H1 (cell line): ENCODE measurements around the gene DIP2C. TPM values are rescaled to one million over a fixed set of nuclear protein-coding genes. Genes with fewer than 3 reads are reported as not detected.

Experiments used
- ASH2L ChIP-seq: fragments of 200-600, 300-600 bp; sonication (generic); IDR thresholded peaks from one replicate; pipeline ENCODE4 v1.7.1; 2017; ENCODE audit warnings: low read length
- BACH1 ChIP-seq: IDR thresholded peaks from 2 replicates; pipeline ENCODE4 v1.6.1; 2012; ENCODE audit warnings: low read length, improper control_type of control experiment
- CHD2 ChIP-seq: IDR thresholded peaks from 2 replicates; pipeline ENCODE4 v1.6.1; 2012; ENCODE audit warnings: low read length, improper control_type of control experiment
- GTF2F1 ChIP-seq: IDR thresholded peaks from 2 replicates; pipeline ENCODE4 v1.6.1; 2012; ENCODE audit warnings: low read depth, low read length, improper control_type of control experiment, borderline replicate concordance
- JUN ChIP-seq: IDR thresholded peaks from 2 replicates; pipeline ENCODE4 v1.6.1; 2011; ENCODE audit warnings: low read depth, mild to moderate bottlenecking, improper control_type of control experiment, low read length
- NRF1 ChIP-seq: IDR thresholded peaks from 2 replicates; pipeline ENCODE4 v1.6.1; 2011; ENCODE audit warnings: mild to moderate bottlenecking, low read depth, low read length, improper control_type of control experiment
- RBBP5 ChIP-seq: IDR thresholded peaks from 2 replicates; pipeline ENCODE4 v1.7.1; 2012; ENCODE audit warnings: low read depth, mild to moderate bottlenecking, inconsistent platforms, low read length, moderate library complexity, borderline replicate concordance
- SP4 ChIP-seq: IDR thresholded peaks from 2 replicates; pipeline ENCODE4 v1.6.1; 2012; ENCODE audit warnings: low read length, inconsistent platforms
- SRF ChIP-seq: IDR thresholded peaks from 2 replicates; pipeline ENCODE4 v1.6.1; 2011; ENCODE audit warnings: mild to moderate bottlenecking, low read depth, low read length, moderate library complexity
- YY1 ChIP-seq: IDR thresholded peaks from 2 replicates; pipeline ENCODE4 v1.6.1; 2011; ENCODE audit warnings: low read depth, mild to moderate bottlenecking, low read length
- polyA plus RNA-seq, 7 experiments: library from polyadenylated mRNA; depleted of rRNA in 3 of 7; stranded (reverse) in 5 of 7; unstranded in 2 of 7; fragments of >200 nt in 5 of 7; fragments of 200-250 nt in 2 of 7; gene quantifications; 1 replicate in 5 of 7; 2 replicates in 1 of 7; 4 replicates in 1 of 7; pipeline versions ENCODE4 v1.2.1 to v1.2.3, GENCODE V29; 2011 to 2013; ENCODE audit warnings: missing spikeins in 2 of 7, mixed read lengths in 2 of 7
- total RNA-seq: library from RNA; stranded (reverse); fragmentation: NEBNext Ultra II Directional; extraction: Animal tissue kit (Norgen Biotek cat#: 25700); gene quantifications from 2 replicates; pipeline ENCODE4 v1.2.1, GENCODE V29; 2021

The DIP2C gene
- total and polyA plus RNA-seq, 2 of the 8 experiments (the other 6 are each of a cell fraction or from before 2014, with no cell fraction given) = 3.8 to 9.3 TPM

GRCh38 chr10:493391-494148, 195.9 kb downstream of the DIP2C start (continued):
- TF ChIP-seq CHD2 = no peak
- TF ChIP-seq SRF = no peak
- no peak for TF ChIP-seq NRF1
- TF ChIP-seq ASH2L = no peak
- no peak for TF ChIP-seq RBBP5
- no peak for TF ChIP-seq BACH1
- no peak for TF ChIP-seq SP4
- TF ChIP-seq JUN = no peak
- no peak for TF ChIP-seq GTF2F1
- no peak for TF ChIP-seq YY1
